Stimulated activated CD4-positive, alpha-beta T cell treated with anti-CD3 and anti-CD28 coated beads, Interleukin-1b, Interleukin-23, amount 100 ng/mL, for 4 hours (primary cell): ENCODE data around the gene PCDH19.

ENCODE experiments used
- DNase-seq, 2 donors: peaks; one replicate each; pipeline ENCODE4 v3.0.0-alpha.2; 2020; ENCODE audit warnings: low read depth in 2 of 2

PCDH19 gene

GRCh38 chrX:100404851-100405250 lies 5.2 kb downstream of the PCDH19 start:
- DNase-seq = no peak

GRCh38 chrX:100395781-100396180 lies 14.3 kb downstream of the PCDH19 start:
- DNase-seq = no peak

GRCh38 chrX:100381619-100382018 lies 28.5 kb downstream of the PCDH19 start:
- DNase-seq = no peak

- DNase-seq = no peak
Measured at GRCh38 chrX:100379388-100379986, 30.6 kb downstream of the PCDH19 start.

- no peak for DNase-seq
Measured at GRCh38 chrX:100377826-100378225, 32.2 kb downstream of the PCDH19 start.

- DNase-seq = no peak
Measured at GRCh38 chrX:100376576-100376975, 33.5 kb downstream of the PCDH19 start.

- no peak for DNase-seq
Measured at GRCh38 chrX:100373673-100374072, 36.4 kb downstream of the PCDH19 start.

- DNase-seq = no peak
Measured at GRCh38 chrX:100368167-100368566, 41.9 kb downstream of the PCDH19 start.

GRCh38 chrX:100363896-100364295 lies 46.2 kb downstream of the PCDH19 start:
- no peak for DNase-seq

- DNase-seq = no peak
Measured at GRCh38 chrX:100358766-100359165, 51.3 kb downstream of the PCDH19 start.

- DNase-seq = no peak
Measured at GRCh38 chrX:100356351-100356896, 53.6 kb downstream of the PCDH19 start.

GRCh38 chrX:100355680-100356079 lies 54.4 kb downstream of the PCDH19 start:
- no peak for DNase-seq

- no peak for DNase-seq
Measured at GRCh38 chrX:100353326-100353725, 56.7 kb downstream of the PCDH19 start.

- DNase-seq = no peak
Measured at GRCh38 chrX:100350704-100351489, 59.2 kb downstream of the PCDH19 start.

- no peak for DNase-seq
Measured at GRCh38 chrX:100349391-100349790, 60.7 kb downstream of the PCDH19 start.

GRCh38 chrX:100341142-100341510 lies 68.9 kb downstream of the PCDH19 start:
- no peak for DNase-seq

- DNase-seq = no peak
Measured at GRCh38 chrX:100340491-100341141, 69.5 kb downstream of the PCDH19 start.

GRCh38 chrX:100328351-100328750 lies 81.7 kb downstream of the PCDH19 start:
- DNase-seq = no peak

GRCh38 chrX:100319716-100320115 lies 90.4 kb downstream of the PCDH19 start:
- no peak for DNase-seq

- DNase-seq = no peak
Measured at GRCh38 chrX:100316987-100317386, 93.1 kb downstream of the PCDH19 start.

GRCh38 chrX:100315566-100315965 lies 94.5 kb downstream of the PCDH19 start:
- no peak for DNase-seq

- DNase-seq = no peak
Measured at GRCh38 chrX:100299559-100299958, 110.5 kb downstream of the PCDH19 start.

GRCh38 chrX:100297728-100298127 lies 112.3 kb downstream of the PCDH19 start:
- DNase-seq = no peak
